Peyer's patch (tissue), 4 donors: Measurements from ENCODE around the gene UNK. TPM values are rescaled to one million over a fixed set of nuclear protein-coding genes. Genes with fewer than 3 reads are reported as not detected.

Source experiments
- DNase-seq, 3 donors: peaks; one replicate each; pipeline ENCODE4 v3.0.0-alpha.2; 2017 to 2019
- H3K27ac ChIP-seq, 4 donors: fragments of 200-600 bp; sonication (generic); one replicate each; pipeline ENCODE4 v1.5.1; 2016 to 2019
- H3K27me3 ChIP-seq, 2 donors: fragments of 200-600 bp; sonication (generic); one replicate each; pipeline ENCODE4 v1.5.1; 2019
- H3K36me3 ChIP-seq, 3 donors: fragments of 200-600 bp; sonication (generic); one replicate each; pipeline ENCODE4 v1.5.1; 2016 to 2019
- H3K4me1 ChIP-seq, 4 donors: fragments of 200-600 bp; sonication (generic); one replicate each; pipeline ENCODE4 v1.5.1; 2016 to 2019
- H3K4me3 ChIP-seq, 4 donors: fragments of 200-600 bp; sonication (generic); 1 replicate in 3 of 4; 2 replicates in 1 of 4; pipeline ENCODE4 v1.5.1; 2016 to 2019; ENCODE audit warnings: mild to moderate bottlenecking in 1 of 4
- H3K9me3 ChIP-seq, 4 donors: fragments of 200-600 bp; sonication (generic); one replicate each; pipeline ENCODE4 v1.5.1; 2016 to 2019; ENCODE audit warnings: mild to moderate bottlenecking in 1 of 4
- POLR2A ChIP-seq, 2 donors: fragments of 450-650 bp; IDR thresholded peaks; one replicate each; pipeline ENCODE4 v1.5.1; 2017; ENCODE audit warnings: antibody characterized with exemption in 2 of 2, mild to moderate bottlenecking in 2 of 2, moderate library complexity in 2 of 2
- total RNA-seq, 4 donors: library from RNA; depleted of rRNA; stranded (reverse); fragments of >200 nt; gene quantifications; one replicate each; pipeline ENCODE4 v1.1.0, GENCODE V29; 2016
- TF ChIP-seq, protein P1 (sequence below), 6 experiments: fragments of 450-650 bp in 4 of 6; fragments of 200-600 bp in 2 of 6; sonication (generic) in 1 of 6; IDR thresholded peaks; one replicate each; pipeline ENCODE4 v1.5.1; 2017 to 2019; ENCODE audit warnings: antibody characterized with exemption in 6 of 6, mild to moderate bottlenecking in 3 of 6, moderate library complexity in 1 of 6

Gene UNK
- total RNA-seq, 4 donors from 2014 or later, result 18.9 to 108 (median 30.6) TPM

DNA sequence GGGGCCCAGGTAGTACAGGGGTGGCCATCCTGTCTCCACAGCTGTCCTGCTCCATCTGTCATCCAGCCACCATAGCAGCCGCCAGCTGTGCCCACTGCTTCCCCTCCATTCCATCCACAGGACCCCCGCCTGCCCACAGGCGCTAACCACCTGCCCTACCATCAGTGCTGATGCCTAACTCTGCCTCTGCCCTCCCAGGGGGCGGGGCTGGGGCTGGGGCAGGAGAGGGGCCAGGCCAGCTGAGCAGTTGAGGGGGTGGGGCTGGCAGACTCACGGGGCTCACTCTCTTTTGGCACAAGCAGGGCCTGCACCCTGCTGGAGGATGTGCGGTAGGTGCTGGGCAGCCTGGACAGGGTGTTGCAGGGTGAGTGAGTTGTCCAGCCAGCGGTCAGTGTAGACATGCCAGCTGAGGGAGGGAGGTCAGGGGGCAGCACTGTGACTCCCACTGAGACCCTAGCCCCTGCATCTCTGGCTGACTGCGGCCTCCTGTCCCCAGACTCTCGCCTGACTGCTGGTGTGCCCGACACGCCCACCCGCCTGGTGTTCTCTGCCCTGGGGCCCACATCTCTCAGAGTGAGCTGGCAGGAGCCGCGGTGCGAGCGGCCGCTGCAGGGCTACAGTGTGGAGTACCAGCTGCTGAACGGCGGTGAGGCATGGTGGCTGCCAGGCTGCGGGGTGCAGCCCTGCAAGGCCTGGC lies 29.3 kb upstream of the UNK start:
- TF ChIP-seq, protein P1, sequence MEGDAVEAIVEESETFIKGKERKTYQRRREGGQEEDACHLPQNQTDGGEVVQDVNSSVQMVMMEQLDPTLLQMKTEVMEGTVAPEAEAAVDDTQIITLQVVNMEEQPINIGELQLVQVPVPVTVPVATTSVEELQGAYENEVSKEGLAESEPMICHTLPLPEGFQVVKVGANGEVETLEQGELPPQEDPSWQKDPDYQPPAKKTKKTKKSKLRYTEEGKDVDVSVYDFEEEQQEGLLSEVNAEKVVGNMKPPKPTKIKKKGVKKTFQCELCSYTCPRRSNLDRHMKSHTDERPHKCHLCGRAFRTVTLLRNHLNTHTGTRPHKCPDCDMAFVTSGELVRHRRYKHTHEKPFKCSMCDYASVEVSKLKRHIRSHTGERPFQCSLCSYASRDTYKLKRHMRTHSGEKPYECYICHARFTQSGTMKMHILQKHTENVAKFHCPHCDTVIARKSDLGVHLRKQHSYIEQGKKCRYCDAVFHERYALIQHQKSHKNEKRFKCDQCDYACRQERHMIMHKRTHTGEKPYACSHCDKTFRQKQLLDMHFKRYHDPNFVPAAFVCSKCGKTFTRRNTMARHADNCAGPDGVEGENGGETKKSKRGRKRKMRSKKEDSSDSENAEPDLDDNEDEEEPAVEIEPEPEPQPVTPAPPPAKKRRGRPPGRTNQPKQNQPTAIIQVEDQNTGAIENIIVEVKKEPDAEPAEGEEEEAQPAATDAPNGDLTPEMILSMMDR (IDR thresholded peaks at IDR 0.05), result no peak
- no peak for TF ChIP-seq POLR2A (IDR thresholded peaks at IDR 0.05)
- no peak overlapping the region for H3K4me3 ChIP-seq
- H3K27me3 ChIP-seq, result no peaks in the 10 kb centered on the region
- peak in 1 of 3 donors; percentile 48 for DNase-seq
- H3K4me1 ChIP-seq, result peaks cover 0 to 14% (median 9%) of the 10 kb centered on the region in 4 donors
- no peak overlapping the region for H3K27ac ChIP-seq
- no peaks in the 10 kb centered on the region for H3K9me3 ChIP-seq
- peaks cover 0 to 82% (median 0%) of the 10 kb centered on the region in 3 donors for H3K36me3 ChIP-seq

DNA sequence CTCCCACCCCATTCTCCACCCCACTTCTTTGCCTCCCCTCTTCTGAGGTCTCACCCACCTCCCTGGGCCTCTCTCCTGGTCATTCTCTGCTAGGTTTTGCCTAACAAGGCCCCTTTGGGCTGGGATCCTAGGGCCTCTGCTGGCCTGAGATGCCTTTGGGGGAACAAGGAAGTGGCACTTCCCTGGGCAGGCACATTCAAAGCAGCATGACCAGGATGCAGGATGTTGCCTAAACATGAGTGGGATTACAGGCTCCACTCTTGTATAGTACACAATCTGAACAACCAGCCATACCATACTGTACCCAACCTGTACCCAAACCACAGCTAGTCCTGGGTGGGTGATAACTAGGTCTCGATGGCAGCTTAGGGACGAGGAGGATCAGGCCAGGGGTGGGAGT lies 28.6 kb upstream of the UNK start:
- no peak for DNase-seq
- peaks cover 0 to 75% (median 0%) of the 10 kb centered on the region in 3 donors for H3K36me3 ChIP-seq
- no peaks in the 10 kb centered on the region for H3K9me3 ChIP-seq
- H3K4me1 ChIP-seq, result peaks cover 0 to 14% (median 9%) of the 10 kb centered on the region in 4 donors
- no peak overlapping the region for H3K4me3 ChIP-seq
- TF ChIP-seq POLR2A (IDR thresholded peaks at IDR 0.05), result no peak
- TF ChIP-seq, protein P1 (IDR thresholded peaks at IDR 0.05), result no peak
- H3K27ac ChIP-seq, result no peak overlapping the region
- H3K27me3 ChIP-seq, result no peaks in the 10 kb centered on the region

DNA sequence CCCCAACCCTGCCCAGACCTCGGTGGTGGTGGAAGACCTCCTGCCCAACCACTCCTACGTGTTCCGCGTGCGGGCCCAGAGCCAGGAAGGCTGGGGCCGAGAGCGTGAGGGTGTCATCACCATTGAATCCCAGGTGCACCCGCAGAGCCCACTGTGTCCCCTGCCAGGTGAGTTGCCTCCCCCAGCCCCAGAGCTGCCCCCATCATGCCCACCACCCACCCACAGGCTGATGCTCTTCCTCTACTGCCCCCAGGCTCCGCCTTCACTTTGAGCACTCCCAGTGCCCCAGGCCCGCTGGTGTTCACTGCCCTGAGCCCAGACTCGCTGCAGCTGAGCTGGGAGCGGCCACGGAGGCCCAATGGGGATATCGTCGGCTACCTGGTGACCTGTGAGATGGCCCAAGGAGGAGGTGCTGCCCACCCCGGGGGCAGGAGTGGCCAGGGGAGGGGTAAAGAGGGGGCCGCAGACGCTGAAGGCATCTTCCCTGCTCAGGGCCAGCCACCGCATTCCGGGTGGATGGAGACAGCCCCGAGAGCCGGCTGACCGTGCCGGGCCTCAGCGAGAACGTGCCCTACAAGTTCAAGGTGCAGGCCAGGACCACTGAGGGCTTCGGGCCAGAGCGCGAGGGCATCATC lies 28.0 kb upstream of the UNK start:
- Histone ChIP-seq H3K36me3 (peaks cover 0 to 71% (median 0%) of the 10 kb centered on the region in 3 donors), H3K4me1 (peaks cover 0 to 14% (median 9%) of the 10 kb centered on the region in 4 donors), H3K9me3 (no peaks in the 10 kb centered on the region), H3K27ac (no peak overlapping the region), H3K4me3 (no peak overlapping the region), H3K27me3 (no peaks in the 10 kb centered on the region)
- peak in 1 of 3 donors; percentile 46 for DNase-seq
- no peak for TF ChIP-seq POLR2A (IDR thresholded peaks at IDR 0.05)
- TF ChIP-seq, protein P1 (IDR thresholded peaks at IDR 0.05), result no peak

DNA sequence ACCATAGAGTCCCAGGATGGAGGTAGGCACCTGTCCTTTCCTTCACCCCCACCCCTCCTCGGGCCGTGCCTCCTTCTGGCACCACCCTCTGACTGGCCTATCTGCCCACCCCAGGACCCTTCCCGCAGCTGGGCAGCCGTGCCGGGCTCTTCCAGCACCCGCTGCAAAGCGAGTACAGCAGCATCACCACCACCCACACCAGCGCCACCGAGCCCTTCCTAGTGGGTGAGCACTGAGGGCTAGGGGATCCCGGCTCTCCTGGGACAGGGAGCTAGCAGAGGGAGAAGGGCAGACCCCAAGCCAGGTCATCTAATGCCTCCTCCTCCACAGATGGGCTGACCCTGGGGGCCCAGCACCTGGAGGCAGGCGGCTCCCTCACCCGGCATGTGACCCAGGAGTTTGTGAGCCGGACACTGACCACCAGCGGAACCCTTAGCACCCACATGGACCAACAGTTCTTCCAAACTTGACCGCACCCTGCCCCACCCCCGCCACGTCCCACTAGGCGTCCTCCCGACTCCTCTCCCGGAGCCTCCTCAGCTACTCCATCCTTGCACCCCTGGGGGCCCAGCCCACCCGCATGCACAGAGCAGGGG lies 27.4 kb upstream of the UNK start:
- Histone ChIP-seq H3K27ac (no peak overlapping the region), H3K9me3 (no peaks in the 10 kb centered on the region), H3K27me3 (no peaks in the 10 kb centered on the region), H3K4me1 (peaks cover 0 to 14% (median 9%) of the 10 kb centered on the region in 4 donors), H3K4me3 (no peak overlapping the region), H3K36me3 (peaks cover 0 to 64% (median 0%) of the 10 kb centered on the region in 3 donors)
- peak in 1 of 3 donors; percentile 49 for DNase-seq
- TF ChIP-seq POLR2A (IDR thresholded peaks at IDR 0.05), result no peak
- TF ChIP-seq, protein P1 (IDR thresholded peaks at IDR 0.05), result no peak

DNA sequence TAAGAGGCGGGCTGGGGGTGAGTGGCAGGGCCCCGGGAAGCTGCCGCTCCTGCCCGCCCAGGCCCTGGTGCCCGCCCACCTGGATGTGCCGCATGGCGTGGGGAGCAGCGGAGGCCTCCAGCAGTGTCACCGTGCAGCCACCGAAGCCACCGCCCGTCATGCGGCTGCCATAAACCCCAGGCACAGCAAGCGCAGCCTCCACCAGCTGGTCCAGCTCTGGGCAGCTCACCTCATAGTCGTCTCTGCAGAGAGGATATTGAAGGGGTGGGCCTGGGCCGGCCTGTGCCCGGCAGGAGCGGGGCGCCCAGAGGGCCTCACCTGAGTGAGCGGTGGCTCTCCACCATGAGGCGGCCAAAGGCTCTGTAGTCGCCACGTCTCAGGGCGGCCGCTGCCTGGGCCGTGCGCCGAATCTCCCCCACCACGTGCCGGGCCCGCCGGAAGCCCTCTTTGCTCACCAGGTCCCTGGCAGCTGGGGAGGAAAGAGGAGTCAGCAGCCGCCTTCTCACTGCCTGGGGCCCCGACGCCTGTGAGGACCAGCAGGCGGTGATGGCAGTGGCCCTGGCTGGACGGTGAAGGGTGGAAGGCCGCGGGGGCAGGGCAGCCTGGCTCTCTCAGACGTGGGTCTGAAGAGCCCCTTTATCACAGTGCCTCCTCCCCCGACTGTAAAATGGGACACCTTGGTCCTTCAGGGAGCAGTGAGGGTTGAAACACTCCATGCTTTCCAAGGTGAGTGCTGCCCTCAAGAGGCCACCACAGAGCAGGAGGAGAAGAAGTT lies 26.3 kb upstream of the UNK start:
- peaks cover 0 to 60% (median 0%) of the 10 kb centered on the region in 3 donors for H3K36me3 ChIP-seq
- H3K27me3 ChIP-seq, result no peaks in the 10 kb centered on the region
- DNase-seq, result no peak
- no peak overlapping the region for H3K4me3 ChIP-seq
- H3K4me1 ChIP-seq, result peaks cover 0 to 22% (median 6%) of the 10 kb centered on the region in 4 donors
- H3K27ac ChIP-seq, result no peak overlapping the region
- no peak for TF ChIP-seq POLR2A (IDR thresholded peaks at IDR 0.05)
- no peaks in the 10 kb centered on the region for H3K9me3 ChIP-seq
